Gastroesophageal sphincter (tissue), 4 donors: Measurements from ENCODE around the gene TRNP1. TPM values are rescaled to one million over a fixed set of nuclear protein-coding genes. Genes with fewer than 3 reads are reported as not detected.

Experiments used
- ATAC-seq: fragments of 150-250 bp; one replicate; pipeline ENCODE4 v1.9.1; 2016; ENCODE audit warnings: mild to moderate bottlenecking, moderate library complexity
- H3K27ac ChIP-seq, 4 donors: fragments of 200-600 bp; sonication (generic) in 3 of 4; 1 replicate in 3 of 4; 2 replicates in 1 of 4; pipeline ENCODE4 v1.5.1; 2016 to 2019
- H3K27me3 ChIP-seq: fragments of 200-600 bp; sonication (generic); one replicate; pipeline ENCODE4 v1.5.1; 2019
- H3K36me3 ChIP-seq, 2 donors: fragments of 200-600 bp; sonication (generic); one replicate each; pipeline ENCODE4 v1.5.1; 2019; ENCODE audit warnings: control low read depth in 1 of 2
- H3K4me1 ChIP-seq, 3 donors: fragments of 200-600 bp; sonication (generic); 1 replicate in 2 of 3; 2 replicates in 1 of 3; pipeline ENCODE4 v1.5.1; 2016 to 2019; ENCODE audit warnings: control low read depth in 2 of 3
- H3K4me3 ChIP-seq, 2 donors: fragments of 200-600 bp; sonication (generic); one replicate each; pipeline ENCODE4 v1.5.1; 2019; ENCODE audit warnings: mild to moderate bottlenecking in 1 of 2, moderate library complexity in 1 of 2
- H3K9me3 ChIP-seq, 3 donors: fragments of 200-600 bp; sonication (generic); one replicate each; pipeline ENCODE4 v1.5.1; 2017 to 2019; ENCODE audit warnings: control low read depth in 2 of 3
- EP300 ChIP-seq: sonication (generic); formaldehyde crosslinking; IDR thresholded peaks from one replicate; pipeline ENCODE4 v1.6.1; 2017; ENCODE audit warnings: antibody characterized with exemption, mild to moderate bottlenecking
- POLR2A ChIP-seq, 2 donors: fragments of 450-650 bp; IDR thresholded peaks; one replicate each; pipeline ENCODE4 v1.6.1; 2017; ENCODE audit warnings: antibody characterized with exemption in 2 of 2, mild to moderate bottlenecking in 2 of 2, moderate library complexity in 1 of 2
- POLR2AphosphoS5 ChIP-seq: sonication (generic); formaldehyde crosslinking; IDR thresholded peaks from one replicate; pipeline ENCODE4 v1.6.1; 2017; ENCODE audit warnings: antibody characterized with exemption
- WGBS, 2 donors: methylation state at CpG; one replicate each; pipeline ENCODE4 v1.1.5; 2018; ENCODE audit warnings: low coverage in 1 of 2; 5-methylcytosine and 5-hydroxymethylcytosine counted together
- total RNA-seq, 4 donors: library from RNA; depleted of rRNA; stranded (reverse); fragments of >200 nt; gene quantifications; one replicate each; pipeline ENCODE4 v1.1.0, GENCODE V29; 2016
- TF ChIP-seq, protein P1 (sequence below), 4 experiments: fragments of 200-600 bp in 2 of 4; fragments of 450-650 bp in 2 of 4; sonication (generic) in 1 of 4; IDR thresholded peaks; one replicate each; pipeline ENCODE4 v1.5.1; 2017 to 2019; ENCODE audit warnings: antibody characterized with exemption in 4 of 4, mild to moderate bottlenecking in 2 of 4, moderate library complexity in 2 of 4

TRNP1 gene
- total RNA-seq, 4 donors from 2014 or later, result 15.9 to 48.4 (median 38.8) TPM

DNA sequence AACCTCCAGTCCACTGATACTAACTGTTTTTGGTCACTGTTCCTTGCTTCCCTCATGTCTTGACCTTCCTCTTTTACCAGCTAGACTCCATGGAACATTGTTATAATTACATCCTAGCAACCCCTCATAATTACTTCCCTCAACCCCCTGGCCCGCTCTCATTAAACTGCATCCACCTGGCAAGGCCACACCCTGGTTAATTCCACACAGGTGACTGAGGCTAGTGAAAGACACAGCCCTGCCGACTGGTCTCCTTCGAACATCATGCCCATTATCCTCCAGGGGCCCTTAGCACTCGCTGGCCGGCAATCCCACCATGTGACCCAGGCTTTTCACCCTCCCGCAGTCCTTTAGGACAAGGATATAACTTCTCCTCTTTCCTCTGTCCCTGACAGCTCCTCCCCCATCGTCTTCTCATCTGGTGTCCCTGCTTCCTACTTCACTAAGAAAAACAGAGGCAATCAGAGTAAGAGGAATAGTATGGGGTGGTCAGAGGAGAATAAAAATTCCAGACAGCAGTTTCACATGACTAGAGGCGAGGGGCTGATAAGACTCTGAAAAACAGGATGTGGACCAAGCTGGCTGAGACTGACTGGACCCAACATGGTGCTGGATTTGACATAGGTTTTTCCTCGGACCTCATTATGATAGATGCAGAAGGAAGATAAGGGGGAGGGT, 28.0 kb downstream of the TRNP1 start:
- Histone ChIP-seq H3K4me1 (peaks cover 0 to 1% (median 0%) of the 10 kb centered on the region in 3 donors), H3K4me3 (no peak overlapping the region), H3K9me3 (no peaks in the 10 kb centered on the region), H3K36me3 (no peaks in the 10 kb centered on the region), H3K27me3 (no peaks in the 10 kb centered on the region), H3K27ac (no peak overlapping the region)
- no peak for TF ChIP-seq POLR2A (IDR thresholded peaks at IDR 0.05)
- TF ChIP-seq, protein P1, sequence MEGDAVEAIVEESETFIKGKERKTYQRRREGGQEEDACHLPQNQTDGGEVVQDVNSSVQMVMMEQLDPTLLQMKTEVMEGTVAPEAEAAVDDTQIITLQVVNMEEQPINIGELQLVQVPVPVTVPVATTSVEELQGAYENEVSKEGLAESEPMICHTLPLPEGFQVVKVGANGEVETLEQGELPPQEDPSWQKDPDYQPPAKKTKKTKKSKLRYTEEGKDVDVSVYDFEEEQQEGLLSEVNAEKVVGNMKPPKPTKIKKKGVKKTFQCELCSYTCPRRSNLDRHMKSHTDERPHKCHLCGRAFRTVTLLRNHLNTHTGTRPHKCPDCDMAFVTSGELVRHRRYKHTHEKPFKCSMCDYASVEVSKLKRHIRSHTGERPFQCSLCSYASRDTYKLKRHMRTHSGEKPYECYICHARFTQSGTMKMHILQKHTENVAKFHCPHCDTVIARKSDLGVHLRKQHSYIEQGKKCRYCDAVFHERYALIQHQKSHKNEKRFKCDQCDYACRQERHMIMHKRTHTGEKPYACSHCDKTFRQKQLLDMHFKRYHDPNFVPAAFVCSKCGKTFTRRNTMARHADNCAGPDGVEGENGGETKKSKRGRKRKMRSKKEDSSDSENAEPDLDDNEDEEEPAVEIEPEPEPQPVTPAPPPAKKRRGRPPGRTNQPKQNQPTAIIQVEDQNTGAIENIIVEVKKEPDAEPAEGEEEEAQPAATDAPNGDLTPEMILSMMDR (IDR thresholded peaks at IDR 0.05), result no peak
- no peak for TF ChIP-seq POLR2AphosphoS5
- TF ChIP-seq EP300, result no peak
- WGBS, 2 donors, result 49 to 76% methylated on average over 7 to 9 of the region's 9 CpGs
- ATAC-seq, result no peak

DNA sequence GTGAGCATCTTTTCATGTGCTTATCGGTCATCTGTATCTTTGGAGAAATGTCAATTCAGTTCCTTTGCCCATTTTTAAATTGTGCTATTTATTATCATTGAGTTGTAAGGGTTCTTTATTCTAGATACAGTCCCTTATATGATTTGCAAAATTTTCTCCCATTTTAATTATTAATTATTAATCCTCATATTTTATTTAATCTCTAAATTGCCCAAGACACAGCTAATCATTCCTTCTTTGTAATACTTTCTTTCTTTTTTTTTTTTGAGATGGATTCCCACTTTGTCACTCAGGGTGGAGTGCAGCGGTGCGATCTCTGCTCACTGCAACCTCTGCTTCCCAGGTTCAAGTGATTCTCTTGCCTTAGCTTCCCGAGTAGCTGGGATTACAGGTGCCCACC, 32.2 kb downstream of the TRNP1 start:
- ATAC-seq, result no peak
- WGBS, 2 donors, result 92 to 98% methylated on average over 1 to 4 of the region's 4 CpGs
- no peak overlapping the region for H3K4me3 ChIP-seq
- TF ChIP-seq EP300 (no peak), POLR2A (IDR thresholded peaks at IDR 0.05) (no peak), POLR2AphosphoS5 (no peak)
- TF ChIP-seq, protein P1 (IDR thresholded peaks at IDR 0.05), result no peak
- H3K27me3 ChIP-seq, result no peaks in the 10 kb centered on the region
- peaks cover 0 to 23% (median 3%) of the 10 kb centered on the region in 3 donors for H3K4me1 ChIP-seq
- no peaks in the 10 kb centered on the region for H3K9me3 ChIP-seq
- no peaks in the 10 kb centered on the region for H3K36me3 ChIP-seq
- no peak overlapping the region for H3K27ac ChIP-seq

DNA sequence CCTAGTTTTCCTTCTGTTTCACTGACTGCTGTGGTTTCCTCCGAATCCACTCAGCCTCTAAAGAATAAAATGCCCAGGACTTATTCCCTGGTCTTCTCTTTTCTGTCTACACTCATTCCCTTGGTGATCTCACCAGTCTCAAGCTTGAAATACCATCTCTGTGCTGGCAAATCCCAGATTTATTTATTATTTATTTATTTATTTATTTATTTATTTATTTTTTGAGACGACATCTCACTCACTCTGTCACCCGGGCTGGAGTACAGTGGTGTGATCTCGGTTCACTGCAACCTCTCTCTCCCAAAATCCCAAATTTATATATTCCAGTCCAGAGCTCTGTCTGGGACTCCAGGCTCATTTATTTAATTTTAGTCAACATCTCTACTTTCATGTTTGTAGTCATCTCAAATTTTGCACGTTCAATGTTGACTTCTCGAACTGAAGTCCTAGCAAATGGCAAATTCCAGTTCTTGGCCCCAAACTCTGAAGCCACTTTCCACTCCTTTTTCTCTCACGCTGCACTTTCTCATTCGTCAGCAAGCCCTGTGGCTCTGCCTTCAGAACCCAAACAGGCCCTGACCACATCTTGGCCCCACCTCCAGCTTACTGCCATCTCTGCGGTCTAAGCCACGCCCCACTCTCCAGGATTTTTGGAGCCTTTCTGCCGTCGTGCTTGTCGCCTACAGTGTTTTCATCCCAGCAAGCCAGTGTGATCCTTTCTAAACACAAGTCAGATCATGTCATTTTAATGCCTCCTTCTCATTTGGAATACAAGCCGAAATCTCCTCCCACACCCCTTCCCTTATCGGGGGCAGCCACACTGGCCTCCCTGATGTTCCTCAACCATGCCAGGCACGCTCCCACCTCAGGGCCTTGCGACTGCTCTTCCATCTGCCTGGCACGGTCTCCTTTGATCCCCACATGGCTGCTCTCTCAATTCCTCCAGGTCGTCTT, 33.4 kb downstream of the TRNP1 start:
- TF ChIP-seq EP300 (no peak), POLR2A (IDR thresholded peaks at IDR 0.05) (no peak), POLR2AphosphoS5 (no peak)
- TF ChIP-seq, protein P1 (IDR thresholded peaks at IDR 0.05), result no peak
- no peak overlapping the region for H3K4me3 ChIP-seq
- no peaks in the 10 kb centered on the region for H3K27me3 ChIP-seq
- H3K36me3 ChIP-seq, result no peaks in the 10 kb centered on the region
- H3K4me1 ChIP-seq, result peaks cover 0 to 34% (median 3%) of the 10 kb centered on the region in 3 donors
- no peaks in the 10 kb centered on the region for H3K9me3 ChIP-seq
- 48 to 49% methylated on average over 11 to 18 of the region's 19 CpGs for WGBS, 2 donors
- ATAC-seq, result peak; percentile 54
- peak overlapping the region in 3 of 4 donors; percentile 66 to 76 (median 68) for H3K27ac ChIP-seq

DNA sequence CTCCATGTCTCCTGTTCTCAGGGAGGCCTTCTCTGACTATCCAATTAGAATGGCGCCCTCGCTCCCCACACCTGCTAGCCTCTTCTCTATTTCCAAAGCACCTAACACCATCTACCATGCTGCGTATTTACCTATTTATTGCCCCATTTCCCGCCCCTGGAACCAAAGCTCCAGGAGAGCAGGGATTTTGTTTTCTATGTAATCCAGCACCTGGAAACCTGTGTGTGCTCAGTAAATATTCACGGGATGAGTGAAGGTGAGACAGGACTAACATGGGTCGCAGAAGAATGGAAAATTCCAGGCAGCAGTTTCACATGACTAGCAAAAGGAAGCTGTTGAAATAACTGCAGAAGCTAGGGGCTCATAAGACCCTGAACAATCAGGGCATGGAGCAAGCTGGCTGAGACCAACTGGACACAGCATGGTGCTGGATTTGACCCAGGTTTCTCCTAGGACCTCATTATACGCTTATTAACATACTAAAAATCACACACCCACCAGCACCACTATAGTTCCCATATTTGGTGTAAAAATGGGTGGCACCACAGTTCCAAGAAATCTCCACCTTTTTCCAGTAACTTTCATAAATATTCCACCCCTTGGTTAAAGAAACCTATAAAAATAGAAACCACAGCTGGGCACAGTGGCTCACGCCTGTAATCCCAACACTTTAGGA, 34.2 kb downstream of the TRNP1 start:
- 56 to 72% methylated on average over 5 of the region's 8 CpGs for WGBS, 2 donors
- peaks cover 0 to 38% (median 3%) of the 10 kb centered on the region in 3 donors for H3K4me1 ChIP-seq
- peak overlapping the region in 3 of 4 donors; percentile 66 to 76 (median 68) for H3K27ac ChIP-seq
- TF ChIP-seq, protein P1 (IDR thresholded peaks at IDR 0.05), result no peak
- TF ChIP-seq POLR2A (IDR thresholded peaks at IDR 0.05) (no peak), EP300 (no peak), POLR2AphosphoS5 (peak; percentile 51)
- no peaks in the 10 kb centered on the region for H3K27me3 ChIP-seq
- no peaks in the 10 kb centered on the region for H3K9me3 ChIP-seq
- H3K4me3 ChIP-seq, result no peak overlapping the region
- H3K36me3 ChIP-seq, result no peaks in the 10 kb centered on the region
- no peak for ATAC-seq
